HG03039 (cell line): Measurements from ENCODE around the gene SPINT2.
A peak's percentile ranks its signal among the peaks of the same experiment; 100 is the strongest.
"Not testable (repeated sequence)": the region's sequence is repeated elsewhere in the genome, so short reads cannot be mapped to it uniquely, and the experiment has no call there.

Experiments used
- ATAC-seq: cut with Tn5 transposase; IDR thresholded peaks from one replicate; pipeline ENCODE4 v1.9.1; 2021; ENCODE audit warnings: mild to moderate bottlenecking, moderate library complexity; ENCODE audit not compliant: unreplicated experiment

Gene SPINT2

DNA sequence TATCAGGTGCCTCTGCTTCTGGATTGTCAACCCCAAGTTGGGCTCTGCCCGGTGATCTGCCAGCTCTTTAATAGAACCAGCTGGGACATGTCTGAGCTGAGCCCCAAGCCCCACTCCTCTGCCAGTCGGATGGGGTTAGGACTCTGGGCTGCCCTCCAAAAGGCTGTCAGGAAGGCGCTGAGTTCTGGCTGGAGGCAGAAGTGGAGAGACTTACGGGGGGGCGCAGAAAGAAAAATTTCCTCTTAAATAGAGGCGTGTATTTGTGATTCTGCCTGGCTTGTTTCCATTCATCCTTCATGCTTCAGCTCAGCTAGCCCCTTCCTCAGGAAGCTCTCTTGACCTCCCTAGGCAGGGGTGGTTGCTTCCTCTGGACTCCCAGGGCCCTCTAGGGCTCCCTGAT is 54.3 kb downstream of the SPINT2 start:
- no peak for ATAC-seq

DNA sequence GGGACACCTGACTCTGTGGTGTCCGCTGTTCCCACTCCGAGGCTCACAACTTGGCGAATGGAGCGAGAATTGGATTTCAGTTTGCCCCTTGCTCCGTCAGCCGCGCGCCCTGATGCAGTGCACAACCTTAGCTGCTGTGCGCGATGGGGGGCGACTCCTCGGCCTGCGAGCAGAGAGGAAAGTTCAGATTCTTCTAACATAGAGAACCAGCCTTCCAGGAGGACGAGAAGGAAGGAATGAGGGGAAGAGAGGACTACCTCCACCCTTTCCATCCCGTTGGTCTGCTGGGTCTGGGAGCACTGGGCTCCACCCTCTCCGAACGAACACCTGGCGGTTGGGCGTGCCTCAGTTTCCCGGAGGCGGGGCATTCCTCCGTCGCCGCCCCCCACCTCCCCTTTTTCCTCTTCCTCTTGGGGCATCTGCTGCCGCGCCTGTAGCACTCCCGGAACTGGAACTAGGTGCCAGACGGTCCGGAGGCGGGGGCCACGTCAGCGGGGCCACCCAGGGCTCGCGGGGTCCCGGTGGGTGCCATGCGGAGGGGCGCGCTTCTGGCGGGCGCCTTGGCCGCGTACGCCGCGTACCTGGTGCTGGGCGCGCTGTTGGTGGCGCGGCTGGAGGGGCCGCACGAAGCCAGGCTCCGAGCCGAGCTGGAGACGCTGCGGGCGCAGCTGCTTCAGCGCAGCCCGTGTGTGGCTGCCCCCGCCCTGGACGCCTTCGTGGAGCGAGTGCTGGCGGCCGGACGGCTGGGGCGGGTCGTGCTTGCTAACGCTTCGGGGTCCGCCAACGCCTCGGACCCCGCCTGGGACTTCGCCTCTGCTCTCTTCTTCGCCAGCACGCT is 55.3 kb downstream of the SPINT2 start, which contains the start of gene KCNK6:
Gene KCNK6, plus strand, starts transcription at position 425 of the 838 bp plus-strand sequence. Its CDS starts 106 bp downstream, at position 531.
- no peak for ATAC-seq

DNA sequence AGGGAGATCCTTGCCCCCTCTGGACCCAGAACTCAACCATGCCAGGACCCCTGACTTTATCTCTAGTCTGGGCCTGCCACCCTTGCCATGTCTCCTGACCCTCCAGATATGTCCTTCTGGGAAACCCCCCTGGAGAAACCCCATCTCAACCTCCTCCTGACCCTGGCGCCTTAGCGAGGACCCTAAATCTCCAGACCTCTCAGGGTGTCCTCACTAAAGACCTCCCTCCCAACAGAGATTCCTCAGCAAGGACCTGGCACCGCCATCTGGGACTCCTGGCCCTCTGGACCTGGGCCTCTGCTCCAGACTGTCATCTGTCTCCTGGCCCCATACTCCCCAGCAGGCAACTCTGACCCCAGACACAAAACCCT is 56.6 kb downstream of the SPINT2 start:
- no peak for ATAC-seq

DNA sequence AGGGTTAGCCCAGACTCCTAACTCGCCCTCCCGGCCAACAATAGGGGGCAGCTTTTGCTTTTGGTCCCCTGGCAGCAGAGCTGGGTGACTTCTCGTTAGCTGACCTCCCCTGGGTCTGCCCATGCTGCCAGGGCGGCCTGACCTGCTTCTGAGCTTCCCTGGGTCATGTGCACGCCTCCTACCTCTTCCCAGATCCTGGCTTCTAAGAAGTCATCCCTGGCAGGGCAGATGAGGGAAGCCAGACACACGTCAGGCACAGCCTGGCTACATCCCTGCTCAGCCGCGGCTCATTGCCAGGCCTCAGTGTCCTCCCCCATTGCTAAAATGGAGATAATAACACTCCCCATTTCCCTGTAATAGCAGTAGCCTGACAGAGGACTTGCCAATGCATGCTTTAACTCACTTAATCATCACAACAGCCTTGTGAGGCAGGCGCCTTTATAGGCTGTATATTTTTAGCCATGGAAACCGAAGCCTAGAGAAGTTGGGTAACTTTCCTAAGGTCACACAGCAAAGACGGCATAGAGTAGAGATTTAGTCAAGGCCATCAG is 57.3 kb downstream of the SPINT2 start:
- no peak for ATAC-seq

DNA sequence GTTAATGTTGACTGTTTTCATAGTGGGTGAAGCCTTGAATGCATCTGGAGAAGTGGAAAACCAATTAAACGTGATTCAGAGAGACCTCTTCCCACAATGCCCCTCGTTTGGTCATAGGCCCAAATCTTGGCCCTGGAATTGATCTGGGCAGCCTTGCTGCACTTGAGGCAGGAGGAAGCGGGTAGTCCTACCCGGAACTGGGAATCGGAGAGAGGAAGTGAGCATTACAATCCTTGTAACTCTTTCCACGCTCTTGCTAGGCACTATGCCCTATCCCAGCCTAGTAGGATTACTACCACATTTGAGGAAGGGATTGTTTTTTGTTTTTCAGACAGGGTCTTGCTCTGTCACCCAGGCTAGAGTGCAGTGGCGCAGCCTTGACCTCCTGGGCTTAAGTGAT is 58.9 kb downstream of the SPINT2 start:
- ATAC-seq: no peak

DNA sequence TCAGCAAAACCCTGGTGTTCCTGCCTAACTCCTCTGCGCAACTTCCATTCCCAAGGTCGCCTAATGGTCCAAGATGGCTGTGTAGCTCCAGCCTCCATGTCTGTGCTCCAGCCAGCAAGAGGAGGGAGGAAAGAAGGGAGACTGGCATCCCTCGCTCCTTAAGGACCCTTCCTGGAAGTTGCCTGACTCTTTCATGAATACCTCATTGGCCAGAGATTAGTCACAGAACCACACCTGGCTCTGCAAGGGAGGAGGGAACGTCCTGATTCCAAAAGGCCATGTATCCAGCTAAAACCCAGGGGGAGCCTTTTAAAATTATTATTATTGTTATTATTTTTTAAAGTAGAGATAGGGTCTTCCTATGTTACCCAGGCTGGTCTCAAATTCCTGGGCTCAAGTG is 60.1 kb downstream of the SPINT2 start:
- ATAC-seq: no peak

DNA sequence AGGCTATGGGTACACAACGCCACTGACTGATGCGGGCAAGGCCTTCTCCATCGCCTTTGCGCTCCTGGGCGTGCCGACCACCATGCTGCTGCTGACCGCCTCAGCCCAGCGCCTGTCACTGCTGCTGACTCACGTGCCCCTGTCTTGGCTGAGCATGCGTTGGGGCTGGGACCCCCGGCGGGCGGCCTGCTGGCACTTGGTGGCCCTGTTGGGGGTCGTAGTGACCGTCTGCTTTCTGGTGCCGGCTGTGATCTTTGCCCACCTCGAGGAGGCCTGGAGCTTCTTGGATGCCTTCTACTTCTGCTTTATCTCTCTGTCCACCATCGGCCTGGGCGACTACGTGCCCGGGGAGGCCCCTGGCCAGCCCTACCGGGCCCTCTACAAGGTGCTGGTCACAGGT is 62.2 kb downstream of the SPINT2 start:
- no peak for ATAC-seq

DNA sequence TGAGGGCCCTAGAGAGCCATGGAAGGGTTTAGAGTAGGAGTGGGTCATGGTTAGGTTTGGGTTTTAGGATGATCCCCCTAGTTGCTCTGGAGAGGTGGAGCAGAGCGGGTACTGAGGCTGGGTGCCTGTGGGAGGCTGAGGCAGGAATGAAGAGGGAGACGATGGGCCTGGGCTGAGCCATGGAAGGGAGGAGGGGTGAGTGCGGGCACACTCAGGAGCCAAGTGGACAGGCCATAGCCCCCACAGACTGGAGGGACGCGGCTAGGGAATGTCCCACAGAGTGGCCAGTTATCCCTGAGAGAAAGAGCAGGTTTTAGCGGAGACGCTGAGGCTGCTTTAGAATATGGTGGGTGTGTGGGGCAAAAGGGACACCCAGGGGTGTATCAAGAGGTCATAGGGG is 65.3 kb downstream of the SPINT2 start:
- ATAC-seq: no peak

DNA sequence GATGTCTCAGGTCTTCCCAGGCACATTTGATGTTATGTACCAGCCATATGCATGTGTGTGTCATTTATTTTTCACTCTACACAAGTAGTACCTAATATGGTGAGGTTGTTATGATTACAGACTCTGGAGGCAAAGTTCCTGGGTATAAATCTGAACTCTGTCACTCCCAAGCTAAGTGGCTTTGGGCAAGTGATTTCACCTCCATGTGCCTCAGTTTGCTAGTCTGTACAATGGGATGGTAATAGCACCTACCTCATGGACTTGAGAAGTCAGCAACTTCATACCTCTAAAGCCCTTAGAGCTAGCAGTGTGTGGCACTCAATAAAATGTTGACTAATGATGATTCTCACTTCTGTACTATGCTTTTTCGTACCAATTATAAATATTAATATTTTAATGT is 67.4 kb downstream of the SPINT2 start:
- ATAC-seq: no peak

DNA sequence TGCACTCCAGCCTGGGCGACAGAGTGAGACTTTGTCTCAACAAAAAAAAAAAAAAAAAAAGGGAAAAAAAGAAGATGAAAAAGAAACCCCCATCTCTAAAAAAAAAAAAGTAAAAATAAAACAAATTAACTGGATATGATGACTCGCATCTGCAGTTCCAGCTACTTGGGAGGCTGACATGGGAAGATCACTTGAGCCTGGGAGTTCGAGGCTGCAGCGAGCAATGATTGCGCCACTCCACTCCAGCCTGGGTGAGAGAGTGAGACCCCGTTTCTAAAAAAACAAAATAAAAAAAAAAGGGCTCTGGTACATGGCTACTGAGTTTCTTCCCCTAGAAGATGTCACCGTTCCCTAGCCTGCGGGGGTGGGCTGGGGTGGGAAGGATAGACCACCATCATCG is 68.9 kb downstream of the SPINT2 start:
- no peak for ATAC-seq

DNA sequence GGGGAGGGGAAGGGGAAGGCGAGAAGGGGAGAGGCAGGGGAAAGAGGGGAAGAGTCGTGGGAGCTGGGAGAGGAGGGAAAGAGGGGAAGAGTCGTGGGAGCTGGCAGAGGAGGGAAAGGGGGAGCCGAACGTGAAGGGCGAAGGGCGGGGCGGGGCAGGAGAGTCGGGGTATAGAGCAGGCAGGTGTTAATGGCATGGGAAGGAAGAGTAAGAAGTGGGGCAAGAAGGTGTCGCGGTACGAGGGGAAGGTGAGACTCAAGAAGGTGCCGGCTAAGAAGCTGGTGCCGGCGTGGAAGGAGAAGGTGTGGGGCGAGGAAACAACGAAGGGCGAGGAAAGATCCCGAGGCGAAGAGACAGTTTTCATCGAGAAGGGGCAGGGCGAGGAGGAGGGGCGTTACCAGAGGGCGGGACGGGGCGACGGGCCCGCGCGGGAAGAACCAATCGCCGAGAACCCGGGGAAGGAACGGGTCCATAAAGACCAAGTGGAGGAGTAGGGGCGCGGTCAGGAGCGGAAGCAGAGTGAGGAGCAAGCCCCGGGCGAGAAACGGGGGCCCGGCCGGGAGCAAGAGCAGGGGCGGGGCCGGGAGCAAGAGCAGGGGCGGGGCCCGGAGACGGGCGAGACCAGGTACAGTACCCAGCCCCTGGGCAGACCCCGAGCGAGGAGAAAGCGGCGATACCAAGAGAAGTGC is 71.7 kb downstream of the SPINT2 start:
- ATAC-seq: peak; percentile 68

DNA sequence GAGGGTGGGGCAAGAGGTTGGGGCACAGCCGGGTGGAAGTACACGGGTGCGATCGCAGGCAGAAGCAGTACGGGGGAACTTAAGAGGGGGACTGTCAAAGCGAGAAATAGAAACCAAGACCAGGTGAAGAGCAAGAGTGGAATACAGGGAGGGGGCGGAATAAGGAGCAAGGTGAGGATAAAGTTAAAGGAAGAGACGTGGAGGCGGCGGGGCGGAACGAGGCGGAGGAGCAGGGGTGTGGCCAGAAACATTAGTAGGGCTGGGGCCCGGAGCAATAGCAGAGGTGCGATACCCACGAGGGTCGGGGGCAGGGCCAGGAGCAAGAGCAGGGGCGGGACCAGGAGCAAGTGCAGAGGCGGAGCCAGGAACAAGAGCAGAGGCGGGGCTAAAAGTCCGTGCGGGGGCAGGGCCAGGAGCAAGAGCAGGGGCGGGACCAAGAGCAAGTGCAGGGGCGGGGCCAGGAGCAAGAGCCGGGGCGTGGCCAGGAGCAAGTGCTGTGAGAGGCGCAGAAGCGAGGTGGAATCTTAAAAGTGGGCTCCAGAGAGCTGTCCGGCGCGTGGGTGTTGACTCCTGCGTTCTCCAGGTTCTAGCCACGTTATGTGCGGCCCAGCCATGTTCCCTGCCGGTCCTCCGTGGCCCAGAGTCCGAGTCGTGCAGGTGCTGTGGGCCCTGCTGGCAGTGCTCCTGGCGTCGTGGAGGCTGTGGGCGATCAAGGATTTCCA is 72.4 kb downstream of the SPINT2 start:
- peak; percentile 45 for ATAC-seq

DNA sequence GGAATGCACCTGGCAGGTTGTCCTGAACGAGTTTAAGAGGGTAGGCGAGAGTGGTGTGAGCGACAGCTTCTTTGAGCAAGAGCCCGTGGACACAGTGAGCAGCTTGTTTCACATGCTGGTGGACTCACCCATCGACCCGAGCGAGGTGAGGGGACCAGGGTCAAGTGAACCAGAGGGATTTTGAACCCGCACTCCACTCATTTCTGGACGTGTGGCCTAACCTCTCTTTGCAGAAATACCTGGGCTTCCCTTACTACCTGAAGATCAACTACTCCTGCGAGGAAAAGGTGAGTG is 72.9 kb downstream of the SPINT2 start:
- no peak for ATAC-seq

DNA sequence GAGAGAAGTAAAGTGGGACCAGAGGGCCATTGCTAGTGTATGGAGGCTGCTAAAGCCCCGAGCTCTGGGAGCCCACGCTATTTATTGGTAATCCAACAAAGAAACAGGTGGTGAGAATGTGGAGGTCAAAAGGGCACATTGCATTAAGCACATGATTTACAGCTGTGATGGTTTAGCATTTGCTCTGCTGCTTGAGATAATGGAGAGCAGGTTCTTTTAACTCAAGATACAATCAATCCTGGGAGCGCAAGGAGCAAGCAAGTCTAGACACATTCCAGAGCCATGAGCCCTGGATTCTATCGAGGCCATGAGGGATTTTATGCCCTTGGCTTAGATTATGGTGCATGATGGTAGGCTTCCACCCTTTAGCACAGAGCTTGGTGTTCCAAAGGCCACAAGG is 74.6 kb downstream of the SPINT2 start:
- not testable (repeated sequence) for ATAC-seq

DNA sequence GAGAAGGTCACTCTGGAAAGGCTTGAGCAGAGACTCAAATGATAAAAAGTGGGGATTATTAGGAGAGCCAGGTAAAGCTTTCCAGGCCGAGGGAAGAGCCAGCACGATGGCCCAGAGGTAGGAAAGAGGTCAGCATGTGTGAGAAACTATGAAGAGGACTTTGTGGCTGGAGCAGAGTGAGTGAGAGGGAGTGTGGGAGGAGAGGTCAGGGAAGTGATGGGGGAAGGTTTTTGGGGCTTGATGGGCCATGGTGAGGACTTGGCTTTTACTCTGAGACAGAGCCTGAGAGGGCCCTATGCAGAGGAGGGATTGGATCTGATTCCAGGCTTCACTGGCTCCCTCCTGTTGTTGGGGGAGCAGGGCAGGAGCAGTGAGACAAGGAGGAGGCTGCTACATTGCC is 76.6 kb downstream of the SPINT2 start:
- ATAC-seq: no peak
